ENCODE results near the gene SLC12A7. TPM values are rescaled to one million over a fixed set of nuclear protein-coding genes. Genes with fewer than 3 reads are reported as not detected.

Gene SLC12A7
- total RNA-seq, 2 donors from 2014 or later: 28.5 to 42.3 TPM

- H3K4me1 ChIP-seq: peaks cover 0 to 4% of the 10 kb centered on the region in 2 donors
- peaks cover 93% of the 10 kb centered on the region for H3K36me3 ChIP-seq
- no peak for DNase-seq (ENCODE audit: low spot score)
- no peak overlapping the region for H3K27ac ChIP-seq
- no peak for TF ChIP-seq CTCF (IDR thresholded peaks at IDR 0.05)
- no peak overlapping the region for H3K4me3 ChIP-seq
- no peaks in the 10 kb centered on the region for H3K9me3 ChIP-seq
- H3K27me3 ChIP-seq: no peaks in the 10 kb centered on the region
These were observed 30.3 kb downstream of the SLC12A7 start for GRCh38 chr5:1081519-1081918.

GRCh38 chr5:1080432-1080831 lies 31.4 kb downstream of the SLC12A7 start:
- no peak for DNase-seq (ENCODE audit: low spot score)
- H3K36me3 ChIP-seq: peaks cover 93% of the 10 kb centered on the region
- no peak overlapping the region for H3K27ac ChIP-seq
- no peaks in the 10 kb centered on the region for H3K9me3 ChIP-seq
- no peaks in the 10 kb centered on the region for H3K27me3 ChIP-seq
- no peak for TF ChIP-seq CTCF (IDR thresholded peaks at IDR 0.05)
- no peak overlapping the region for H3K4me3 ChIP-seq
- peaks cover 0 to 4% of the 10 kb centered on the region in 2 donors for H3K4me1 ChIP-seq

GRCh38 chr5:1079961-1080360 lies 31.9 kb downstream of the SLC12A7 start:
- peaks cover 93% of the 10 kb centered on the region for H3K36me3 ChIP-seq
- H3K27me3 ChIP-seq: no peaks in the 10 kb centered on the region
- no peak overlapping the region for H3K27ac ChIP-seq
- H3K4me3 ChIP-seq: no peak overlapping the region
- no peak for TF ChIP-seq CTCF (IDR thresholded peaks at IDR 0.05)
- no peaks in the 10 kb centered on the region for H3K9me3 ChIP-seq
- H3K4me1 ChIP-seq: peaks cover 0 to 4% of the 10 kb centered on the region in 2 donors
- no peak for DNase-seq (ENCODE audit: low spot score)

GRCh38 chr5:1079486-1079885 lies 32.4 kb downstream of the SLC12A7 start:
- no peak overlapping the region for H3K4me3 ChIP-seq
- H3K27me3 ChIP-seq: no peaks in the 10 kb centered on the region
- TF ChIP-seq CTCF (IDR thresholded peaks at IDR 0.05): no peak
- peaks cover 93% of the 10 kb centered on the region for H3K36me3 ChIP-seq
- H3K27ac ChIP-seq: no peak overlapping the region
- DNase-seq (ENCODE audit: low spot score): no peak
- H3K4me1 ChIP-seq: peaks cover 0 to 4% of the 10 kb centered on the region in 2 donors
- no peaks in the 10 kb centered on the region for H3K9me3 ChIP-seq

- Histone ChIP-seq H3K36me3 (peaks cover 93% of the 10 kb centered on the region), H3K27ac (no peak overlapping the region), H3K4me1 (peaks cover 0 to 4% of the 10 kb centered on the region in 2 donors), H3K4me3 (no peak overlapping the region), H3K27me3 (no peaks in the 10 kb centered on the region), H3K9me3 (no peaks in the 10 kb centered on the region)
- no peak for DNase-seq (ENCODE audit: low spot score)
- no peak for TF ChIP-seq CTCF (IDR thresholded peaks at IDR 0.05)
These were observed 33.0 kb downstream of the SLC12A7 start for GRCh38 chr5:1078851-1079250.

- peaks cover 93% of the 10 kb centered on the region for H3K36me3 ChIP-seq
- no peak for DNase-seq (ENCODE audit: low spot score)
- H3K4me3 ChIP-seq: no peak overlapping the region
- no peak for TF ChIP-seq CTCF (IDR thresholded peaks at IDR 0.05)
- no peaks in the 10 kb centered on the region for H3K9me3 ChIP-seq
- H3K27ac ChIP-seq: no peak overlapping the region
- H3K4me1 ChIP-seq: peaks cover 0 to 4% of the 10 kb centered on the region in 2 donors
- H3K27me3 ChIP-seq: no peaks in the 10 kb centered on the region
These were observed 33.7 kb downstream of the SLC12A7 start for GRCh38 chr5:1078206-1078605.
